Nephron (organoid): ENCODE data around the gene DIPK1A.
A peak's percentile ranks its signal among the peaks of the same experiment; 100 is the strongest.

Source experiments
- H3K27ac Mint-ChIP-seq, 3 experiments: 2 replicates each; pipeline ENCODE4 v1.8.0; 2020; ENCODE audit warnings: mixed read lengths in 3 of 3, mild to moderate bottlenecking in 2 of 3, moderate library complexity in 1 of 3
- H3K27me3 Mint-ChIP-seq: 2 replicates; pipeline ENCODE4 v1.8.0; 2021; ENCODE audit warnings: low read depth, mild to moderate bottlenecking, moderate library complexity, mixed read lengths
- H3K36me3 Mint-ChIP-seq: 2 replicates; pipeline ENCODE4 v1.8.0; 2020; ENCODE audit warnings: low read depth, mixed read lengths
- H3K4me1 Mint-ChIP-seq: 2 replicates; pipeline ENCODE4 v1.8.0; 2020; ENCODE audit warnings: mixed read lengths
- H3K4me3 Mint-ChIP-seq, 3 experiments: 2 replicates each; pipeline ENCODE4 v1.8.0; 2020; ENCODE audit warnings: mild to moderate bottlenecking in 3 of 3, mixed read lengths in 3 of 3, moderate library complexity in 2 of 3
- H3K9me3 Mint-ChIP-seq: 2 replicates; pipeline ENCODE4 v1.8.0; 2020; ENCODE audit warnings: mixed read lengths
- CTCF ChIP-seq, 3 experiments: fragments of 200-600 bp; sonication (generic); IDR thresholded peaks; one replicate each; pipeline ENCODE4 v1.5.0; 2021; ENCODE audit warnings: antibody characterized with exemption in 3 of 3; ENCODE audit not compliant: unreplicated experiment in 3 of 3

Gene DIPK1A

GRCh38 chr1:92804721-92805201, 156.5 kb downstream of the DIPK1A start:
- no peak overlapping the region for H3K4me3 Mint-ChIP-seq
- no peaks in the 10 kb centered on the region for H3K27me3 Mint-ChIP-seq
- peaks cover 2% of the 10 kb centered on the region for H3K9me3 Mint-ChIP-seq
- no peak for TF ChIP-seq CTCF (IDR thresholded peaks at IDR 0.05; ENCODE audit: unreplicated experiment in 3 of 3)
- H3K27ac Mint-ChIP-seq: peak overlapping the region in 2 of 3 experiments; percentile 53 to 95
- H3K4me1 Mint-ChIP-seq: no peaks in the 10 kb centered on the region
- no peaks in the 10 kb centered on the region for H3K36me3 Mint-ChIP-seq

GRCh38 chr1:92803140-92803887, 157.9 kb downstream of the DIPK1A start:
- no peak for TF ChIP-seq CTCF (IDR thresholded peaks at IDR 0.05; ENCODE audit: unreplicated experiment in 3 of 3)
- Mint-ChIP-seq H3K4me3 (no peak overlapping the region), H3K27me3 (no peaks in the 10 kb centered on the region), H3K9me3 (peaks cover 2% of the 10 kb centered on the region), H3K4me1 (no peaks in the 10 kb centered on the region), H3K27ac (no peak overlapping the region), H3K36me3 (no peaks in the 10 kb centered on the region)

- Mint-ChIP-seq H3K36me3 (no peaks in the 10 kb centered on the region), H3K27ac (no peak overlapping the region), H3K4me1 (peaks cover 6% of the 10 kb centered on the region), H3K9me3 (no peaks in the 10 kb centered on the region), H3K4me3 (no peak overlapping the region), H3K27me3 (no peaks in the 10 kb centered on the region)
- no peak for TF ChIP-seq CTCF (IDR thresholded peaks at IDR 0.05; ENCODE audit: unreplicated experiment in 3 of 3)
These were observed 163.3 kb downstream of the DIPK1A start for GRCh38 chr1:92797961-92798360.

- no peaks in the 10 kb centered on the region for H3K27me3 Mint-ChIP-seq
- H3K27ac Mint-ChIP-seq: no peak overlapping the region
- H3K4me3 Mint-ChIP-seq: no peak overlapping the region
- no peaks in the 10 kb centered on the region for H3K9me3 Mint-ChIP-seq
- no peak for TF ChIP-seq CTCF (IDR thresholded peaks at IDR 0.05; ENCODE audit: unreplicated experiment in 3 of 3)
- no peaks in the 10 kb centered on the region for H3K36me3 Mint-ChIP-seq
- peaks cover 6% of the 10 kb centered on the region for H3K4me1 Mint-ChIP-seq
These were observed 164.0 kb downstream of the DIPK1A start for GRCh38 chr1:92797297-92797696.

GRCh38 chr1:92795166-92795565, 166.1 kb downstream of the DIPK1A start:
- no peaks in the 10 kb centered on the region for H3K36me3 Mint-ChIP-seq
- TF ChIP-seq CTCF (IDR thresholded peaks at IDR 0.05; ENCODE audit: unreplicated experiment in 3 of 3): no peak
- no peaks in the 10 kb centered on the region for H3K27me3 Mint-ChIP-seq
- H3K4me1 Mint-ChIP-seq: peaks cover 6% of the 10 kb centered on the region
- no peaks in the 10 kb centered on the region for H3K9me3 Mint-ChIP-seq
- no peak overlapping the region for H3K27ac Mint-ChIP-seq
- H3K4me3 Mint-ChIP-seq: no peak overlapping the region

- Mint-ChIP-seq H3K27me3 (no peaks in the 10 kb centered on the region), H3K36me3 (no peaks in the 10 kb centered on the region), H3K27ac (no peak overlapping the region), H3K4me3 (no peak overlapping the region), H3K4me1 (peaks cover 6% of the 10 kb centered on the region), H3K9me3 (no peaks in the 10 kb centered on the region)
- TF ChIP-seq CTCF (IDR thresholded peaks at IDR 0.05; ENCODE audit: unreplicated experiment in 3 of 3): no peak
These were observed 168.9 kb downstream of the DIPK1A start for GRCh38 chr1:92792340-92792782.
